Endothelial cell of umbilical vein (primary cell): ENCODE measurements around the gene PRR14. TPM values are rescaled to one million over a fixed set of nuclear protein-coding genes. Genes with fewer than 3 reads are reported as not detected.

Source experiments
- BruUV-seq: library from RNA; stranded (reverse); fragments of 400-500 nt; replicated peaks from 2 replicates; lab custom pipeline; 2021; lab: Mats Ljungman, UMichigan
- CTCF ChIA-PET: fragments of 300-600, 350-600 bp; sonication (Branson Sonifier 250); formaldehyde crosslinking; loops from one replicate; lab custom pipeline; 2021; ENCODE audit warnings: antibody characterized with exemption, inconsistent platforms; lab: Charles Lee
- POLR2A ChIA-PET: fragments of 300-600, 350-600 bp; sonication (Branson Sonifier 250); formaldehyde crosslinking; loops from one replicate; lab custom pipeline; 2021; ENCODE audit warnings: antibody characterized with exemption, inconsistent platforms; lab: Charles Lee
- DNase-seq: peaks from one replicate; pipeline ENCODE4 v3.0.0-alpha.2; 2011; ENCODE audit warnings: low read depth, low spot score
- FAIRE-seq: peaks from 2 replicates; lab custom pipeline; 2011; peaks lifted over from hg19 to GRCh38; lab: Jason Lieb, UNC
- H2AFZ ChIP-seq: 2 replicates; pipeline ENCODE4 v1.6.0; 2012; ENCODE audit warnings: low read depth, low read length, control low read depth, inconsistent platforms
- H3K27ac ChIP-seq: 2 replicates; pipeline ENCODE4 v1.5.1; 2011; ENCODE audit warnings: low read depth, mild to moderate bottlenecking, control low read depth, low read length, moderate library complexity; ENCODE audit not compliant: insufficient read depth
- H3K27me3 ChIP-seq, 2 experiments: 2 replicates each; pipeline versions ENCODE4 v1.6.0 to v1.6.1; 2011; ENCODE audit warnings: low read length in 2 of 2, mixed read lengths in 1 of 2; ENCODE audit not compliant: control insufficient read depth in 2 of 2, insufficient read depth in 2 of 2
- H3K36me3 ChIP-seq, 2 experiments: 2 replicates in 1 of 2; 3 replicates in 1 of 2; pipeline ENCODE4 v1.5.1; 2011; ENCODE audit warnings: low read length in 2 of 2, mild to moderate bottlenecking in 1 of 2, moderate library complexity in 1 of 2; ENCODE audit not compliant: control insufficient read depth in 2 of 2, insufficient read depth in 2 of 2; ENCODE audit errors: extremely low read depth in 1 of 2
- H3K4me1 ChIP-seq: 3 replicates; pipeline ENCODE4 v1.5.1; 2011; ENCODE audit warnings: mild to moderate bottlenecking, low read length; ENCODE audit not compliant: control insufficient read depth, insufficient read depth; ENCODE audit errors: extremely low read depth
- H3K4me2 ChIP-seq: 2 replicates; pipeline ENCODE4 v1.6.1; 2011; ENCODE audit warnings: low read length, control low read depth, mixed read lengths; ENCODE audit not compliant: insufficient read depth
- H3K4me3 ChIP-seq, 3 experiments: fragments of 200-600 bp in 1 of 3; sonication (generic), shearing (Covaris generic) in 1 of 3; replicated peaks in 1 of 3; 2 replicates each; pipeline ENCODE4 v1.5.1; 2011 to 2016; ENCODE audit warnings: control low read depth in 3 of 3, low read length in 3 of 3, mild to moderate bottlenecking in 2 of 3, inconsistent platforms in 1 of 3, low read depth in 1 of 3, moderate library complexity in 1 of 3; ENCODE audit not compliant: insufficient read depth in 1 of 3
- H3K79me2 ChIP-seq: 2 replicates; pipeline ENCODE4 v1.6.0; 2012; ENCODE audit warnings: low read length, inconsistent platforms; ENCODE audit not compliant: control insufficient read depth, insufficient read depth
- H3K9ac ChIP-seq: replicated peaks from 2 replicates; pipeline ENCODE3; 2011; ENCODE audit warnings: low read length, control low read depth; ENCODE audit not compliant: insufficient read depth; ENCODE audit errors: extremely low read depth
- H3K9me1 ChIP-seq: replicated peaks from 3 replicates; pipeline ENCODE4 v1.6.0; 2011; ENCODE audit warnings: mild to moderate bottlenecking, low read length; ENCODE audit not compliant: control insufficient read depth, insufficient read depth; ENCODE audit errors: extremely low read depth
- H3K9me3 ChIP-seq: replicated peaks from 2 replicates; pipeline ENCODE4 v1.5.1; 2012; ENCODE audit warnings: low read length, inconsistent platforms; ENCODE audit not compliant: control insufficient read depth, insufficient read depth
- H4K20me1 ChIP-seq: replicated peaks from 2 replicates; pipeline ENCODE3; 2011; ENCODE audit warnings: mild to moderate bottlenecking, low read length; ENCODE audit not compliant: control insufficient read depth, insufficient read depth; ENCODE audit errors: extremely low read depth
- EZH2 ChIP-seq: IDR thresholded peaks from 2 replicates; pipeline ENCODE4 v1.6.1; 2012; ENCODE audit warnings: borderline replicate concordance, low read depth, mild to moderate bottlenecking, moderate library complexity, low read length, inconsistent platforms; ENCODE audit not compliant: severe bottlenecking
- FOS ChIP-seq: IDR thresholded peaks from 2 replicates; pipeline ENCODE4 v1.6.1; 2011; ENCODE audit warnings: mild to moderate bottlenecking, low read length, moderate library complexity, borderline replicate concordance; ENCODE audit not compliant: insufficient read depth
- GATA2 ChIP-seq: IDR thresholded peaks from 2 replicates; pipeline ENCODE4 v1.7.0; 2011; ENCODE audit warnings: low read depth, mild to moderate bottlenecking, moderate library complexity, mixed read lengths, low read length; ENCODE audit not compliant: insufficient read length, insufficient read depth
- JUN ChIP-seq: IDR thresholded peaks from 2 replicates; pipeline ENCODE4 v1.6.1; 2011; ENCODE audit warnings: borderline replicate concordance, low read depth; ENCODE audit not compliant: insufficient read length, insufficient read depth
- POLR2A ChIP-seq: IDR thresholded peaks from 2 replicates; pipeline ENCODE4 v1.6.1; 2012; ENCODE audit warnings: low read depth, mild to moderate bottlenecking, control low read depth, low read length
- POLR2AphosphoS5 ChIP-seq: IDR thresholded peaks from 2 replicates; pipeline ENCODE4 v1.6.1; 2012; ENCODE audit warnings: low read depth, mild to moderate bottlenecking, control low read depth, low read length, moderate library complexity; ENCODE audit not compliant: insufficient read depth
- dilution Hi-C: fragments of 300-500 bp; cut with MboI; formaldehyde crosslinking; loops from one replicate; pipeline ENCODE4 v1.15.0; 2019; ENCODE audit warnings: low sequenced_read_pairs; ENCODE audit not compliant: extremely low pct_ligation_motif_present
- intact Hi-C: fragments of 100-400 bp; cut with micrococcal nuclease; formaldehyde crosslinking; loops from one replicate; pipeline ENCODE4 v1.10.0; 2022
- polyA plus RNA-seq, 4 experiments: library from polyadenylated mRNA; depleted of rRNA in 3 of 4; stranded (reverse) in 3 of 4; unstranded in 1 of 4; fragments of >200 nt; gene quantifications; 2 replicates each; pipeline versions ENCODE4 v1.2.1 to v1.2.3, GENCODE V29; 2011 to 2012; ENCODE audit warnings: missing spikeins in 1 of 4
- total RNA-seq: library from RNA; stranded (reverse); gene quantifications from 2 replicates; pipeline ENCODE4 v1.2.3, GENCODE V29; 2021
- TF ChIP-seq, protein P1 (sequence below): IDR thresholded peaks from 2 replicates; pipeline ENCODE4 v1.6.1; 2011; ENCODE audit not compliant: insufficient read depth, insufficient read length
- TF ChIP-seq, protein P2 (sequence below), 2 donors: IDR thresholded peaks; 1 replicate in 1 of 2; 2 replicates in 1 of 2; pipeline ENCODE4 v1.5.1; 2011; ENCODE audit warnings: low read length in 2 of 2, mild to moderate bottlenecking in 2 of 2, moderate library complexity in 2 of 2, control low read depth in 1 of 2, inconsistent platforms in 1 of 2, low read depth in 1 of 2; ENCODE audit not compliant: insufficient read depth in 1 of 2; ENCODE audit errors: extremely low read depth in 1 of 2

PRR14 gene
- total and polyA plus RNA-seq, 2 donors (not counting 3 experiments of a cell fraction or from before 2014, with no cell fraction given) = 17.0 to 70.0 TPM

DNA sequence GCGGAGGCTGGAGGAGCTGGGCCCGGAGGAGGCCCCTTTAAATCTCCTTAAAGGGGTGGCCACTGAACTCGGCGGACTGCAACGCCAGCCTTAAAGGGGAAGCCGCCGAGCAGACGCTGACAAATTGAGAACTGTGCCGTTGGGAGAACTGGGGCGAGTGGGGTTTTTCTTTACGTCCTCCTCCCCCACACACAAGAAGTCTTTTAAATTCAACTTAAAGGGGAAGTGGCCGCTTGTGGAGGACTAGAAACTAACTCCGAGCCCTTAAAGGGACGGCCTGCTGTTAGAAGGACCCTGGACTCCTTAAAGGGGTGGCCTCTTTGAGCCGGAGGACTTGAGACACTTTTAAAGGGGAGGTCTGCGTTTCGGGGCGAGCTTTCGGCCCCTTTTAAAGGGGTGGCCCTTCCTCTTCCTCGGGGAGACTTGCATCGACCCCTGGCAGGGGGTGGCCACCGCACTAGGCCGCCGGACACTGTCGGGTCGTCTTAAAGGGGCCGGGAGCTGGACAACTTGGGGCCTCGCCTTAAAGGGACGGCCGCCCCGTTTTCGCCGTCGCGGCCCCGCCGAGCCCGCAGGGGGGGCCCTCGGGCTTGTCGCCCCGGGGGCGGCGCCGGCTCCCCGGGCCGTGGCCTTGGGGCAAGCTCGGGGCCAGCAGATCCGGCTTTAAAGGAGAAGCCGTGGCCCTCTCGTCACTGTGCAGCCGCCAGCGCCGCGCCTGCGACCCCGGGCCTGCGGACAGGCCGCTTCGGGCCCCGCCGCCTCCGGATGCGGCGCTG lies 8.2 kb downstream of the PRR14 start:
- TF ChIP-seq POLR2AphosphoS5 = peak; percentile 45
- TF ChIP-seq GATA2 = no peak
- TF ChIP-seq, protein P1, sequence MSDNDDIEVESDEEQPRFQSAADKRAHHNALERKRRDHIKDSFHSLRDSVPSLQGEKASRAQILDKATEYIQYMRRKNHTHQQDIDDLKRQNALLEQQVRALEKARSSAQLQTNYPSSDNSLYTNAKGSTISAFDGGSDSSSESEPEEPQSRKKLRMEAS = no peak
- TF ChIP-seq FOS = no peak
- peak; percentile 38 for TF ChIP-seq POLR2A
- TF ChIP-seq, protein P2, sequence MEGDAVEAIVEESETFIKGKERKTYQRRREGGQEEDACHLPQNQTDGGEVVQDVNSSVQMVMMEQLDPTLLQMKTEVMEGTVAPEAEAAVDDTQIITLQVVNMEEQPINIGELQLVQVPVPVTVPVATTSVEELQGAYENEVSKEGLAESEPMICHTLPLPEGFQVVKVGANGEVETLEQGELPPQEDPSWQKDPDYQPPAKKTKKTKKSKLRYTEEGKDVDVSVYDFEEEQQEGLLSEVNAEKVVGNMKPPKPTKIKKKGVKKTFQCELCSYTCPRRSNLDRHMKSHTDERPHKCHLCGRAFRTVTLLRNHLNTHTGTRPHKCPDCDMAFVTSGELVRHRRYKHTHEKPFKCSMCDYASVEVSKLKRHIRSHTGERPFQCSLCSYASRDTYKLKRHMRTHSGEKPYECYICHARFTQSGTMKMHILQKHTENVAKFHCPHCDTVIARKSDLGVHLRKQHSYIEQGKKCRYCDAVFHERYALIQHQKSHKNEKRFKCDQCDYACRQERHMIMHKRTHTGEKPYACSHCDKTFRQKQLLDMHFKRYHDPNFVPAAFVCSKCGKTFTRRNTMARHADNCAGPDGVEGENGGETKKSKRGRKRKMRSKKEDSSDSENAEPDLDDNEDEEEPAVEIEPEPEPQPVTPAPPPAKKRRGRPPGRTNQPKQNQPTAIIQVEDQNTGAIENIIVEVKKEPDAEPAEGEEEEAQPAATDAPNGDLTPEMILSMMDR (IDR thresholded peaks at IDR 0.05; ENCODE audit: extremely low read depth in 1 of 2, insufficient read depth in 1 of 2, low read depth in 1 of 2, low read length in 2 of 2) = peak in 1 of 2 donors; percentile 14
- TF ChIP-seq EZH2 = no peak
- no peak for TF ChIP-seq JUN
- FAIRE-seq (no peak), DNase-seq (no peak)
- dilution Hi-C loops = no loop called here
- peaks cover 21% of the 10 kb centered on the region for H3K4me1 ChIP-seq
- H3K27ac ChIP-seq = peak overlapping the region; percentile 96
- H4K20me1 ChIP-seq = no peaks in the 10 kb centered on the region
- H3K9ac ChIP-seq = peak overlapping the region; percentile 98
- BruUV-seq = TSS peak; percentile 76
- intact Hi-C loops = loop anchor here (1.0 to 10.0 kb wide), 10 partner anchors 9 to 594 kb away; partner anchors contain the start of genes ALDOA, FBXL19, PRR14 and TBC1D10B
- H3K36me3 ChIP-seq = peaks cover 17 to 44% of the 10 kb centered on the region in 2 experiments
- CTCF ChIA-PET = interaction anchor here (1.0 to 2.5 kb wide), 8 partner anchors 9 to 229 kb away, joined by 3 to 26 read pairs (median 6); partner anchors contain the start of genes DCTPP1 and PRR14
- POLR2A ChIA-PET = interaction anchor here (0.9 to 1.2 kb wide), 4 partner anchors 9 to 146 kb away, joined by 3 to 5 read pairs (median 4); partner anchors contain the start of gene SRCAP
- peak overlapping the region; percentile 4 for H3K4me2 ChIP-seq
- peak overlapping the region; percentile 40 to 90 (median 59) for H3K4me3 ChIP-seq
- no peaks in the 10 kb centered on the region for H3K27me3 ChIP-seq
- peak overlapping the region; percentile 23 for H2AFZ ChIP-seq
- H3K9me1 ChIP-seq = no peaks in the 10 kb centered on the region
- no peaks in the 10 kb centered on the region for H3K9me3 ChIP-seq
- peaks cover 43% of the 10 kb centered on the region for H3K79me2 ChIP-seq
